ENCODE data around the gene ZNF433.
"Not testable (repeated sequence)": the region's sequence is repeated elsewhere in the genome, so short reads cannot be mapped to it uniquely, and the experiment has no call there.

ZNF433 gene

DNA sequence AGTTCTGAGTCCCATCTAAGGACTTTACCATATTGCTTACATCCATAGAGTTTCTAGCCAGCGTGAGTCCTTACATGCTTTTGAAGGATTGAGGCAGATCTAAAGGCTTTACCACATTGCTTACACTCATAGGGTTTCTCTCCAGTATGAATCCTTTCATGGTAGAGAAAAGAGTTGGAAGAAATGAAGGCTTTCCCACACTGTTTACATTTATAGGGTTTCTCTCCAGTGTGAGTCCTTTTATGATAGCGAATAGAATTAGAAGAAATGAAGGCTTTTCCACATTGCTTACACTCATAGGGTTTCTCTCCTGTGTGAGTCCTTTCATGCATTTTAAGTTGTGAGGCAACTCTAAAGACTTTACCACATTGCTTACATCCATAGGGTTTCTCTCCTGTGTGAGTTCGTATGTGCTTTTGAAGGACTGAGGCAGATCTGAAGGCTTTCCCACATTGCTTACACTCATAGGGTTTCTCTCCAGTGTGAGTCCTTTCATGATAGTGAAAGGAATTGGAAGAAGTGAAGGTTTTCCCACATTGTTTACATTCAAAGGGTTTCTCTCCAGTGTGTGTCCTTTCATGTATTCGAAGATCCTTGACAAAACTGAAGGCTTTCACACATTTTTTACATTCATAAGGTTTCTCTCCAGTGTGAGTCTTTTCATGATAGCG, 8.4 kb upstream of the ZNF433 start:
- Histone ChIP-seq H3K9ac (ENCODE audit: low read length) (no peak overlapping the region), H3K27me3 (replicated peaks; ENCODE audit: control insufficient read depth, insufficient read depth, low read length) (no peaks in the 10 kb centered on the region), H3K4me1 (ENCODE audit: control insufficient read depth, insufficient read depth, low read length) (no peaks in the 10 kb centered on the region), H3K9me3 (ENCODE audit: control insufficient read depth, low read length) (peaks cover 47% of the 10 kb centered on the region), H3K4me3 (ENCODE audit: low read length) (peak overlapping the region; percentile 56), H3K36me3 (ENCODE audit: control insufficient read depth, insufficient read depth, low read length, severe bottlenecking) (no peaks in the 10 kb centered on the region)
- DNase-seq (ENCODE audit: low read depth): no peak

DNA sequence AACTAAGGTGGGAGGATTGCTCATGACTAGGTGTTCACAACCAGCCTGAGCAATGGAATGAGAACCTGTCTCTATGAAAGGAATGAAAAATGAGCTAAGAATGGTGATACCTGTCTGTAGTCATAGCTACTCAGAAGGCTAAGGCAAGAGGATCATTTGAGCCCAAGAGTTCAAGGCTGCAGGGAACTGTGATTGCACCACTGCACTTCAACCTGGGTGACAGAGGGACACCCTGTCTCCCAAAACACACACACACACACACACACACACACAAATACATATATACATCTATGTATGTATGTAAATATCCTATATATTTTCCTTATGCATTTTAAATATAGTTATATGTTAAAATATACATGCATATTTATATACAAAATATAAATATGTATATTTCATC, 7.4 kb upstream of the ZNF433 start:
- no peaks in the 10 kb centered on the region for H3K27me3 ChIP-seq (replicated peaks; ENCODE audit: control insufficient read depth, insufficient read depth, low read length)
- H3K9me3 ChIP-seq (ENCODE audit: control insufficient read depth, low read length): peaks cover 47% of the 10 kb centered on the region
- no peaks in the 10 kb centered on the region for H3K4me1 ChIP-seq (ENCODE audit: control insufficient read depth, insufficient read depth, low read length)
- no peak for DNase-seq (ENCODE audit: low read depth)
- H3K36me3 ChIP-seq (ENCODE audit: control insufficient read depth, insufficient read depth, low read length, severe bottlenecking): no peaks in the 10 kb centered on the region
- H3K9ac ChIP-seq (ENCODE audit: low read length): no peak overlapping the region
- H3K4me3 ChIP-seq (ENCODE audit: low read length): peak overlapping the region; percentile 41

DNA sequence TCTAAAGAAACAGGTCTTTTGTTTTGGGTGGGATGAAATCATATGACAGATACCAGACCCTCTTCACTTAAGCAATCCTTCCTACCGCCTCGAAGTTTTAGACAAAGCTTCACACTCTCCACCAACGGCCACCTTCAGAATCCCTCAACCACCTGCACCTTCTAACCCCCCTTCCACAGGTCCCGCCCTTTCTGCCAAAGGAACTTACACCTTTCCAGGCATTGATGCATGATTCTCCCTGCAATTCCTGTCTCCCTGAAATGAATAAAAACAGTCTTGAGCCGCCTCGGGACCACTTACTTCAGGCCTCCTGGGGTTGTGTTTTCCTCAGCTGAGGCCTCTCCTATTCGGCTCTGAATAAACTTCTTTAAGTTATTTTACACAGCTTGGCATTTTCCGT, 859 bp downstream of the ZNF433 start:
- Histone ChIP-seq H3K4me1 (ENCODE audit: control insufficient read depth, insufficient read depth, low read length) (peaks cover 8% of the 10 kb centered on the region), H3K36me3 (ENCODE audit: control insufficient read depth, insufficient read depth, low read length, severe bottlenecking) (no peaks in the 10 kb centered on the region), H3K4me3 (ENCODE audit: low read length) (peak overlapping the region; percentile 91), H3K9me3 (ENCODE audit: control insufficient read depth, low read length) (no peaks in the 10 kb centered on the region), H3K27me3 (replicated peaks; ENCODE audit: control insufficient read depth, insufficient read depth, low read length) (no peaks in the 10 kb centered on the region), H3K9ac (ENCODE audit: low read length) (peak overlapping the region; percentile 89)
- peak; percentile 40 for DNase-seq (ENCODE audit: low read depth)

DNA sequence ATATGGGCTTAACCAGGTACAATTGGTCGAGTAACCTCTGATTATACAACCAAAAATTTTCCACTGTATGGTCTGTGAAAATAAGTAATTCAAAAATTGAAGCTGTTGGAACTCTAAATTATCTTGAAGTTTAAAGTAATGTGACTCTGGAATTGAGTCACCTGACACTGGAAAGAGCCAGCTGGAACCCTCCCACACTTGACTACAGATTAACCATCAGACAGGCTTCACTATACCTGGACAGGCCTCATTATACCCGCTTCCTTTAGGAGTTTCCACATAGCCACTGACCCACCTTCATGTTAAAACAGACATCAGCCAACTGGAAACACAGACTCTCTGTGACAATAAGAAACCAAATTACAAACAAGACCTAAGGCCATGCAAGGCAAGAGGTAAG, 1.3 kb downstream of the ZNF433 start:
- Histone ChIP-seq H3K4me3 (ENCODE audit: low read length) (peak overlapping the region; percentile 91), H3K9ac (ENCODE audit: low read length) (peak overlapping the region; percentile 89), H3K27me3 (replicated peaks; ENCODE audit: control insufficient read depth, insufficient read depth, low read length) (no peaks in the 10 kb centered on the region), H3K4me1 (ENCODE audit: control insufficient read depth, insufficient read depth, low read length) (peaks cover 8% of the 10 kb centered on the region), H3K9me3 (ENCODE audit: control insufficient read depth, low read length) (no peaks in the 10 kb centered on the region), H3K36me3 (ENCODE audit: control insufficient read depth, insufficient read depth, low read length, severe bottlenecking) (no peaks in the 10 kb centered on the region)
- DNase-seq (ENCODE audit: low read depth): peak; percentile 9

DNA sequence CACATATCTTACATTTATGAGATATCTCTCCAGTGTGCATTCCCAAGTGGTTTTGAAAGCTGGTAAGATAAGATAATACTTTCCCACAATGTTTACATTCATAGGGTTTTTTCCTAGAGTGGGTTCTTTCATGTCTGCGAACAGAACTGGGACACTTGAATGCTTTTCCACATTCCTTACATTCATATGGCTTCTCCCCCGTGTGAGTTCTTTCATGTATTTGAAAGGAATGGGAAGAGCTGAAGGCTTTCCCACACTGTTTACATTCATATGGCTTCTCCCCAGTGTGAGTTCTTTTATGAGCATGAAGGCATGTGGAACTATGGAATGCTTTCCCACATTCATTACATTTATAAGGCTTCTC, 19.7 kb downstream of the ZNF433 start:
- Histone ChIP-seq H3K36me3 (ENCODE audit: control insufficient read depth, insufficient read depth, low read length, severe bottlenecking) (peaks cover 58% of the 10 kb centered on the region), H3K9me3 (ENCODE audit: control insufficient read depth, low read length) (peaks cover 94% of the 10 kb centered on the region), H3K4me1 (ENCODE audit: control insufficient read depth, insufficient read depth, low read length) (no peaks in the 10 kb centered on the region), H3K27me3 (replicated peaks; ENCODE audit: control insufficient read depth, insufficient read depth, low read length) (no peaks in the 10 kb centered on the region), H3K9ac (ENCODE audit: low read length) (no peak overlapping the region), H3K4me3 (ENCODE audit: low read length) (peak overlapping the region; percentile 68)
- no peak for DNase-seq (ENCODE audit: low read depth)

DNA sequence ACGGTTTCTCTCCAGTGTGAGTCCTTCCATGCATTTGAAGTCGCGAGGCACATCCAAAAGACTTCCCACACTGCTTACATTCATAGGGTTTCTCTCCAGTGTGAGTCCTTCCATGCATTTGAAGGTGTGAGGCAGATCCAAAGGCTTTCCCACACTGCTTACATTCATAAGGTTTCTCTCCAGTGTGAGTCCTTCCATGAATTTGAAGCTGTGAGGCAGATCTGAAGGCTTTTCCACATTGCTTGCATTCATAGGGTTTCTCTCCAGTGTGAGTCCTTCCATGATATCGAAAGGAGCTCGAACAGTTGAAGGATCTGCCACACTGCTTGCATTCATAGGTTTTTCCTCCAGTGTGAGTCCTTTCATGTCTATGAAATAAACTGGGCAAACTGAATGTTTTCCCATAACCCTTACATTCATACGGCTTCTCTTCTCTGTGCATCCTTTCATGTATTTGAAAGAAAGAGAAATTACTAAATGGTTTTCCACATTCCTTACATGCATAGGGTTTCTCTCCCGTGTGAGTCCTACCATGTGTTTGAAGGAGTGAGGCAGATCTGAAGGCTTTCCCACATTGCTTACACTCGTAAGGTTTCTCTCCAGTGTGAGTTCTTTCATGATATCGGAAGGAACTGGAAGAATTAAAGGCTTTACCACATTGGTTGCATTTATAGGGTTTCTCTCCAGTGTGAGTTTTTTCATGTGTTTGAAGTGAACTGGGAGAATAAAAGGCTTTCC, 20.3 kb downstream of the ZNF433 start:
- Histone ChIP-seq H3K4me1 (ENCODE audit: control insufficient read depth, insufficient read depth, low read length) (no peaks in the 10 kb centered on the region), H3K36me3 (ENCODE audit: control insufficient read depth, insufficient read depth, low read length, severe bottlenecking) (peaks cover 58% of the 10 kb centered on the region), H3K27me3 (replicated peaks; ENCODE audit: control insufficient read depth, insufficient read depth, low read length) (no peaks in the 10 kb centered on the region), H3K9me3 (ENCODE audit: control insufficient read depth, low read length) (peaks cover 92% of the 10 kb centered on the region), H3K4me3 (ENCODE audit: low read length) (peak overlapping the region; percentile 68), H3K9ac (ENCODE audit: low read length) (no peak overlapping the region)
- no peak for DNase-seq (ENCODE audit: low read depth)

DNA sequence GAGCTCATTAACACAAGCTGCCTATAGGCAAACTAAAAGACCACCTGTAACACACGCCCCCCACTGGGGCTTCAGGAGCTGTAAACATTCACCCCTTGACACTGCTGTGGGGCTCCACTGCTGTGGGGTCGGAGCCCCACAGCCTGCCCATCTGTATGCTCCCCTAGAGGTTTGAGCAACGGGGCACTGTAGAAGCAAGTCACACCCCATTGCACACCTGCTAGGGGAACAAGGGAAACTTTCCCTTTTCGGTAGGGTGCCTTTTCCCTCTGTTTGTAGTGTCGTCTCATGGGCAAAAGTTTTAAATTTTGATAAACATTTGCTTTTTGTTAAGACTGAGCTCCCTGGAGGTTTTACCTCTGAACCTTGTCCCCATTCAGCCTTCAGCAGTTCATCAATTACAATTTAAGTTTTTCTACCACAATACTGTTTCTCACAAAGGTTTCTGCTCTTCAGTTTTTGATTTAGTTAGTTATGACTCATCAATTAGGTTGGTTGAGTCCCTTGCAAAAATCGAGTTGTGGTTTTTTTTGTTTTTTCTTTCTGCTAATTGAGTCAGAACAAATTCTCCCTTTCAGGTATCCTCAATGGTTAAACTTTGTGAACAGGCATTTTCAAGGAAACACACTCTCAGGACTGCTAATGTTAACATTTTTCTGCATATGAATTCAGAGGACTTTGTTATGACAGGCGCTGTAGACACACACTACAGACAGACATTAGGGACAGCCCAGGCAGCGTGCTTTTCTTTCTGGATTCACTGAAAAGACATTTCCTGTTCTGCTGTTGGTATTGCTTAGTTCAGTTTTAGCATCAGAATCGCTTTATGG, 35.1 kb downstream of the ZNF433 start:
- no peak overlapping the region for H3K4me3 ChIP-seq (ENCODE audit: low read length)
- H3K4me1 ChIP-seq (ENCODE audit: control insufficient read depth, insufficient read depth, low read length): no peaks in the 10 kb centered on the region
- peaks cover 11% of the 10 kb centered on the region for H3K36me3 ChIP-seq (ENCODE audit: control insufficient read depth, insufficient read depth, low read length, severe bottlenecking)
- H3K27me3 ChIP-seq (replicated peaks; ENCODE audit: control insufficient read depth, insufficient read depth, low read length): no peaks in the 10 kb centered on the region
- DNase-seq (ENCODE audit: low read depth): peak; percentile 39
- H3K9me3 ChIP-seq (ENCODE audit: control insufficient read depth, low read length): no peaks in the 10 kb centered on the region
- H3K9ac ChIP-seq (ENCODE audit: low read length): no peak overlapping the region

DNA sequence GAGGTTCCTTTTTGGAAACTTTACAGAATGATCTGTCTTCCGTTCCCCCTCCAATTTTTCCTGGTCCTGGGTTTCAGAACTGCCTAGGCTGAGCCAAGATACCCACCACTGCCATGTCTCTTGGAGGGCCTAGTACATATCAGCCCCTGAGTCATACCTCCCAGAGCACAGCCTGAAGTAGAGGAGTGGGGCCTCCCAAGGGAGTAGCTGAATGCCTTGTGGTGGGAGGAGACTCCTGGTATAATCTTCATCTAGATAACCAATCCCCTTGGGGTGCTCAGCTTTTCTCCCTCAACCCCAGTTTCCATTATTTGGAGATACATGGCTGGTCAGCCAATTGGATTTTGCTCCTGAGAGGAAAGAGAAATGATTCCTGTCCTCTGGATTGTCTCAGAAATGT, 40.3 kb downstream of the ZNF433 start:
- peak; percentile 52 for DNase-seq (ENCODE audit: low read depth)
- Histone ChIP-seq H3K27me3 (replicated peaks; ENCODE audit: control insufficient read depth, insufficient read depth, low read length) (no peaks in the 10 kb centered on the region), H3K9ac (ENCODE audit: low read length) (no peak overlapping the region), H3K4me1 (ENCODE audit: control insufficient read depth, insufficient read depth, low read length) (no peaks in the 10 kb centered on the region), H3K9me3 (ENCODE audit: control insufficient read depth, low read length) (no peaks in the 10 kb centered on the region), H3K36me3 (ENCODE audit: control insufficient read depth, insufficient read depth, low read length, severe bottlenecking) (peaks cover 4% of the 10 kb centered on the region), H3K4me3 (ENCODE audit: low read length) (no peak overlapping the region)

DNA sequence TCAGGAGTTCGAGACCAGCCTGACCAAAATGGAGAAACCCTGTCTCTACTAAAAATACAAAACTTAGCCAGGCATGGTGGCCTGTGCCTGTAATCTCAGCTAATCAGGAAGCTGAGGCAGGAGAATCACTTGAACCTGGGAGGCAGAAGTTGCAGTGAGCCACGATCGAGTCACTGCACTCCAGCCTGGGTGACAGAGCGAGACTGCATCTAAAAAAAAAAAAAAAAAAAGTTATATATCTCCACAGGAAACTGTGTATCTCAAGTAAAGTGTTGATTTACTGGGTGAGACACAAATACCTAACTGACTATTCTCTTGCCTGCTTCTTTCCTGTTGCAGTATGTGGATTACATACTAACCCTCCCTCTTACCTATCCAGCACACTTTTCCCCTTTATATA, 43.6 kb downstream of the ZNF433 start:
- not testable (repeated sequence) for H3K9me3 ChIP-seq (ENCODE audit: control insufficient read depth, low read length); H3K4me3 ChIP-seq (ENCODE audit: low read length); H3K4me1 ChIP-seq (ENCODE audit: control insufficient read depth, insufficient read depth, low read length); DNase-seq (ENCODE audit: low read depth); H3K36me3 ChIP-seq (ENCODE audit: control insufficient read depth, insufficient read depth, low read length, severe bottlenecking); H3K27me3 ChIP-seq (replicated peaks; ENCODE audit: control insufficient read depth, insufficient read depth, low read length); H3K9ac ChIP-seq (ENCODE audit: low read length)

DNA sequence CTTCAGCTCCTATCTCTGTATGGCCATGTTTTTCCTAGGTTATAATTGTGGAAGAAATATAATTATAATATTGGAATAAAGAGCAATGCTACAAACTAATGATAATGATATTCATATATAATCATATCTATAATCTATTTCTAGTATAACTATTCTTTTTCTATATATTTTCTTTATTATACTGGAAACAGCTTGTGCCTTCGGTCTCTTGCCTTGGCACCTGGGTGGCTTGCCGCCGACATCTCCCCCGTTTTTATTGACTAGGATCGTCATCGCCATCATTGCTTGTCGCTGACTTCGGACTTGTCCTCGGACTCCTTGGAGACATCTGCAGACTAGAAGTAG, 46.4 kb downstream of the ZNF433 start:
- Histone ChIP-seq H3K9ac (ENCODE audit: low read length) (no peak overlapping the region), H3K36me3 (ENCODE audit: control insufficient read depth, insufficient read depth, low read length, severe bottlenecking) (no peaks in the 10 kb centered on the region), H3K27me3 (replicated peaks; ENCODE audit: control insufficient read depth, insufficient read depth, low read length) (no peaks in the 10 kb centered on the region), H3K4me3 (ENCODE audit: low read length) (peak overlapping the region; percentile 92), H3K9me3 (ENCODE audit: control insufficient read depth, low read length) (no peaks in the 10 kb centered on the region), H3K4me1 (ENCODE audit: control insufficient read depth, insufficient read depth, low read length) (peaks cover 5% of the 10 kb centered on the region)
- no peak for DNase-seq (ENCODE audit: low read depth)

Measured in adipocyte (in vitro differentiated cells).